Thyroid gland (tissue), 4 donors: ENCODE data around the gene SPTA1.

Experiments
- CTCF ChIP-seq, 6 experiments: fragments of 200-600 bp in 3 of 6; fragments of 450-650 bp in 3 of 6; sonication (generic) in 3 of 6; IDR thresholded peaks; one replicate each; pipeline ENCODE4 v1.5.1; 2016 to 2019; ENCODE audit warnings: antibody characterized with exemption in 6 of 6, mild to moderate bottlenecking in 2 of 6, inconsistent platforms in 1 of 6, moderate library complexity in 1 of 6
- POLR2A ChIP-seq, 2 donors: fragments of 450-650 bp; IDR thresholded peaks; one replicate each; pipeline ENCODE4 v1.6.1; 2017; ENCODE audit warnings: antibody characterized with exemption in 2 of 2, mild to moderate bottlenecking in 2 of 2, moderate library complexity in 1 of 2

GRCh38 chr1:158600735-158601134 is 85.8 kb downstream of the SPTA1 start:
- TF ChIP-seq CTCF (IDR thresholded peaks at IDR 0.05) (no peak), POLR2A (IDR thresholded peaks at IDR 0.05) (no peak)
